Measurements from ENCODE around the gene NPC2.

DNA sequence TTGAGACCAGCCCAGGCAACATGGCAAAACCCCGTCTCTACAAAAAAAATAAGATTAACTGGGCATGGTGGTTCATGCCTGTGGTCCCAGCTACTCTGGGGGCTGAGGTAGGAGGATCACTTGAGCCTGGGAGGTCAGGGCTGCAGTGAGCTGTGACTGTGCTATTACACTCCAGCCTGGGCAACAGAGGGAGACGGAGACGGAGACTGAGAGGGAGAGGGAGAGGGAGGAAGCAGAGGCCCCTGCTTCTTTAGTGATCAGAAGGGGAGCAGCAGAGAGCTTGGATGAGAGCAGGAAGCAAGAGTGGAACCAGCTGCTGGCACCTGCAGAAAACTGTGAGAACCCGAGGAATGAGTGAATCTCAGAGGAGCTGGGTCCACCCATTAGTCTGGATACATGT lies 46.4 kb upstream of the NPC2 start:
- TF ChIP-seq, protein P1, sequence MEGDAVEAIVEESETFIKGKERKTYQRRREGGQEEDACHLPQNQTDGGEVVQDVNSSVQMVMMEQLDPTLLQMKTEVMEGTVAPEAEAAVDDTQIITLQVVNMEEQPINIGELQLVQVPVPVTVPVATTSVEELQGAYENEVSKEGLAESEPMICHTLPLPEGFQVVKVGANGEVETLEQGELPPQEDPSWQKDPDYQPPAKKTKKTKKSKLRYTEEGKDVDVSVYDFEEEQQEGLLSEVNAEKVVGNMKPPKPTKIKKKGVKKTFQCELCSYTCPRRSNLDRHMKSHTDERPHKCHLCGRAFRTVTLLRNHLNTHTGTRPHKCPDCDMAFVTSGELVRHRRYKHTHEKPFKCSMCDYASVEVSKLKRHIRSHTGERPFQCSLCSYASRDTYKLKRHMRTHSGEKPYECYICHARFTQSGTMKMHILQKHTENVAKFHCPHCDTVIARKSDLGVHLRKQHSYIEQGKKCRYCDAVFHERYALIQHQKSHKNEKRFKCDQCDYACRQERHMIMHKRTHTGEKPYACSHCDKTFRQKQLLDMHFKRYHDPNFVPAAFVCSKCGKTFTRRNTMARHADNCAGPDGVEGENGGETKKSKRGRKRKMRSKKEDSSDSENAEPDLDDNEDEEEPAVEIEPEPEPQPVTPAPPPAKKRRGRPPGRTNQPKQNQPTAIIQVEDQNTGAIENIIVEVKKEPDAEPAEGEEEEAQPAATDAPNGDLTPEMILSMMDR (IDR thresholded peaks at IDR 0.05) = no peak
- TF ChIP-seq POLR2A (IDR thresholded peaks at IDR 0.05) = no peak
